HepG2 (cell line): Measurements from ENCODE around the gene AMIGO3. TPM values are rescaled to one million over a fixed set of nuclear protein-coding genes. Genes with fewer than 3 reads are reported as not detected.

Experiments
- ATAC-seq: fragments of 200-7000 bp; cut with Tn5 transposase; 3 replicates; pipeline ENCODE4 v1.9.1; 2020; ENCODE audit warnings: mild to moderate bottlenecking, moderate library complexity
- BruUV-seq: library from RNA; stranded (reverse); fragments of 400-500 nt; replicated peaks from 2 replicates; lab custom pipeline; 2021; lab: Mats Ljungman, UMichigan
- CTCF ChIA-PET: fragments of 300-600 bp; formaldehyde crosslinking; extraction: SDS; loops from one replicate; lab custom pipeline; 2021; ENCODE audit warnings: low total read pairs, inconsistent platforms, low intra/inter-chr PET ratio; lab: Yijun Ruan, JAX
- POLR2A ChIA-PET: fragments of 350-600 bp; sonication (Branson Sonifier 250); formaldehyde crosslinking; loops from one replicate; lab custom pipeline; 2020; ENCODE audit warnings: antibody characterized with exemption, inconsistent platforms; lab: Yijun Ruan, JAX
- DNase-seq: peaks from one replicate; pipeline ENCODE4 v3.0.0-alpha.2; 2015; ENCODE audit warnings: low spot score
- FAIRE-seq: peaks from 3 replicates; lab custom pipeline; 2011; peaks lifted over from hg19 to GRCh38; lab: Jason Lieb, UNC
- H2AFZ ChIP-seq: one replicate; pipeline ENCODE4 v1.6.1; 2011; ENCODE audit warnings: low read length, inconsistent platforms
- H3K27ac ChIP-seq: fragments of 300-600 bp; 3 replicates; pipeline ENCODE4 v1.8.0; 2011; ENCODE audit warnings: mixed run types, mild to moderate bottlenecking, mixed read lengths, low read length, inconsistent platforms; ENCODE audit not compliant: insufficient read depth; ENCODE audit errors: extremely low read length
- H3K27me3 ChIP-seq, 2 experiments: fragments of 200-600 bp in 1 of 2; 2 replicates in 1 of 2; 3 replicates in 1 of 2; pipeline versions ENCODE4 v1.6.0 to v1.8.0; 2011; ENCODE audit warnings: low read length in 2 of 2, mild to moderate bottlenecking in 2 of 2, moderate library complexity in 2 of 2, inconsistent platforms in 1 of 2; ENCODE audit not compliant: insufficient read depth in 2 of 2, control insufficient read depth in 1 of 2
- H3K36me3 ChIP-seq, 2 experiments: fragments of 200-600 bp in 1 of 2; replicated peaks in 1 of 2; 2 replicates in 1 of 2; 3 replicates in 1 of 2; pipeline versions ENCODE4 v1.5.1 to v1.8.0; 2011; ENCODE audit warnings: low read length in 2 of 2, inconsistent platforms in 1 of 2; ENCODE audit not compliant: insufficient read depth in 2 of 2, control insufficient read depth in 1 of 2
- H3K4me1 ChIP-seq: 2 replicates; pipeline ENCODE4 v1.5.1; 2012; ENCODE audit warnings: low read length, inconsistent platforms; ENCODE audit not compliant: insufficient read depth
- H3K4me2 ChIP-seq: 2 replicates; pipeline ENCODE4 v1.6.0; 2011; ENCODE audit warnings: low read depth, low read length, inconsistent platforms
- H3K4me3 ChIP-seq, 3 experiments: fragments of 200-600 bp in 1 of 3; sonication (generic), shearing (Covaris generic) in 1 of 3; replicated peaks in 1 of 3; 2 replicates each; pipeline ENCODE4 v1.5.1; 2011 to 2016; ENCODE audit warnings: low read length in 3 of 3, inconsistent platforms in 2 of 3, low read depth in 2 of 3, mild to moderate bottlenecking in 2 of 3, control low read depth in 1 of 3, mixed read lengths in 1 of 3; ENCODE audit not compliant: insufficient read depth in 1 of 3
- H3K79me2 ChIP-seq: one replicate; pipeline ENCODE4 v1.6.1; 2011; ENCODE audit warnings: low read length, inconsistent platforms; ENCODE audit not compliant: insufficient read depth
- H3K9ac ChIP-seq: 2 replicates; pipeline ENCODE4 v1.6.0; 2011; ENCODE audit warnings: mild to moderate bottlenecking, low read depth, low read length, inconsistent platforms; ENCODE audit not compliant: insufficient read depth
- H3K9me3 ChIP-seq: 2 replicates; pipeline ENCODE4 v1.5.1; 2012; ENCODE audit warnings: mild to moderate bottlenecking, low read length
- H4K20me1 ChIP-seq: 2 replicates; pipeline ENCODE4 v1.6.0; 2011; ENCODE audit warnings: inconsistent platforms, mild to moderate bottlenecking, low read length, moderate library complexity; ENCODE audit not compliant: insufficient read depth
- ATF2 ChIP-seq: sonication (generic); formaldehyde crosslinking; IDR thresholded peaks from 2 replicates; pipeline ENCODE4 v1.4.0; 2020; ENCODE audit warnings: missing genetic modification reagents
- FOXP1 ChIP-seq, 2 experiments: fragments of 450-650 bp in 1 of 2; IDR thresholded peaks; 2 replicates each; pipeline ENCODE4 v1.6.1; 2017 to 2018; ENCODE audit warnings: antibody characterized with exemption in 1 of 2
- HMG20A ChIP-seq: IDR thresholded peaks from 2 replicates; pipeline ENCODE4 v1.6.1; 2016; ENCODE audit warnings: borderline replicate concordance
- HNF1B ChIP-seq: sonication (generic); formaldehyde crosslinking; IDR thresholded peaks from 2 replicates; pipeline ENCODE4 v1.5.1; 2020; ENCODE audit warnings: mild to moderate bottlenecking, moderate library complexity, missing genetic modification reagents
- MBD4 ChIP-seq: IDR thresholded peaks from 2 replicates; pipeline ENCODE4 v1.6.1; 2012; ENCODE audit warnings: low read length, inconsistent platforms, borderline replicate concordance
- MYPOP ChIP-seq: sonication (generic); formaldehyde crosslinking; IDR thresholded peaks from 2 replicates; pipeline ENCODE4 v1.8.1; 2023; ENCODE audit warnings: mild to moderate bottlenecking, moderate library complexity, missing genetic modification reagents
- SP4 ChIP-seq: sonication (generic); formaldehyde crosslinking; IDR thresholded peaks from 2 replicates; pipeline ENCODE4 v1.8.1; 2023; ENCODE audit warnings: mild to moderate bottlenecking, missing genetic modification reagents
- USF2 ChIP-seq, 2 experiments: sonication (generic) in 1 of 2; formaldehyde crosslinking in 1 of 2; IDR thresholded peaks; 2 replicates each; pipeline versions ENCODE4 v1.5.1 to v1.6.1; 2011 to 2020; ENCODE audit warnings: borderline replicate concordance in 1 of 2, low read depth in 1 of 2, low read length in 1 of 2, mild to moderate bottlenecking in 1 of 2, missing genetic modification reagents in 1 of 2, moderate library complexity in 1 of 2
- XRCC5 ChIP-seq: fragments of 200-400 bp; formaldehyde crosslinking; optimal IDR thresholded peaks from 2 replicates; pipeline ENCODE3; 2017; ENCODE audit warnings: mild to moderate bottlenecking, low read length
- ZNF749 ChIP-seq: sonication (generic); formaldehyde crosslinking; IDR thresholded peaks from 2 replicates; pipeline ENCODE4 v1.8.0; 2022; ENCODE audit warnings: mild to moderate bottlenecking, missing genetic modification reagents, moderate library complexity, borderline replicate concordance
- WGBS: methylation state at CpG from one replicate; pipeline ENCODE4 v1.1.6; 2017; ENCODE audit warnings: low lambda C conversion rate; 5-methylcytosine and 5-hydroxymethylcytosine counted together
- in situ Hi-C: cut with HindIII; loops from 2 replicates; pipeline ENCODE4 v1.10.0; 2017; ENCODE audit warnings: low pct_unique_long_range_greater_than_20kb; ENCODE audit not compliant: extremely low pct_ligation_motif_present
- intact Hi-C: fragments of 100-400 bp; cut with micrococcal nuclease; formaldehyde crosslinking; loops from one replicate; pipeline ENCODE4 v1.10.0; 2022; ENCODE audit not compliant: unreplicated experiment
- polyA plus RNA-seq, 8 experiments: library from polyadenylated mRNA; depleted of rRNA in 3 of 8; stranded (reverse) in 7 of 8; unstranded in 1 of 8; fragments of >200 nt; fragmentation: Illumina TruSeq in 4 of 8; extraction: Trizol in 4 of 8; gene quantifications; 2 replicates each; pipeline versions ENCODE4 v1.2.1 to v1.2.3, GENCODE V29; 2011 to 2016; ENCODE audit warnings: low read depth in 4 of 8, missing spikeins in 1 of 8, mixed read lengths in 1 of 8; ENCODE audit not compliant: insufficient read depth in 1 of 8
- total RNA-seq, 5 experiments: library from RNA; depleted of rRNA; stranded (reverse); fragments of >200 nt; fragmentation: Illumina TruSeq; extraction: Trizol; gene quantifications; 2 replicates each; pipeline ENCODE4 v1.2.3, GENCODE V29; 2016; ENCODE audit warnings: low read depth in 1 of 5

Gene AMIGO3
- total and polyA plus RNA-seq, 2 of the 13 experiments (the other 11 are each of a cell fraction or from before 2014, with no cell fraction given) = 0.35 TPM; not detected in 1

- in situ Hi-C loops (loop anchor here (5.0 to 10.0 kb wide), 2 partner anchors 107 to 134 kb away; no protein-coding TSS in a partner anchor), intact Hi-C loops (loop anchor here (1.0 to 5.0 kb wide), 4 partner anchors 64 to 217 kb away; no protein-coding TSS in a partner anchor)
- 23% methylated on average over 10 of the region's 11 CpGs for WGBS
- H3K9ac ChIP-seq = no peak overlapping the region; the same call in 1 of the 2 replicates
- peak overlapping the region; percentile 68 for H3K4me2 ChIP-seq
- no peaks in the 10 kb centered on the region for H3K9me3 ChIP-seq
- H4K20me1 ChIP-seq = no peaks in the 10 kb centered on the region
- ChIA-PET POLR2A (interaction anchor here (0.6 to 3.3 kb wide), 10 partner anchors 17 to 954 kb away, joined by 3 to 98 read pairs (median 4); partner anchors contain the start of genes DAG1, MST1, RNF123 and USP4), CTCF (interaction anchor here (1.2 to 2.7 kb wide), 3 partner anchors 105 to 217 kb away, joined by 5 to 31 read pairs (median 10); no protein-coding TSS in a partner anchor)
- H2AFZ ChIP-seq = no peak overlapping the region
- peak; percentile 76 for DNase-seq
- no TSS peak for BruUV-seq
- ATAC-seq = peak; percentile 18
- H3K27me3 ChIP-seq = no peaks in the 10 kb centered on the region
- peak overlapping the region; percentile 57 for H3K27ac ChIP-seq
- H3K79me2 ChIP-seq = peaks cover 17% of the 10 kb centered on the region
- peaks cover 86% of the 10 kb centered on the region for H3K4me1 ChIP-seq
- peak overlapping the region in 1 of 3 experiments; percentile 32; a peak in 1 of 6 replicates for H3K4me3 ChIP-seq
- H3K36me3 ChIP-seq = peaks cover 4 to 10% of the 10 kb centered on the region in 2 experiments; a peak in 4 of 5 replicates
- FAIRE-seq = peak; percentile 92
- TF ChIP-seq HMG20A = peak; percentile 63
- TF ChIP-seq XRCC5 = peak; percentile 39
- TF ChIP-seq ATF2 (CRISPR knock-in tag) = no peak; the same call in 1 of the 2 replicates
- peak; percentile 30; the same call in 1 of the 2 replicates for TF ChIP-seq MYPOP (CRISPR knock-in tag)
- TF ChIP-seq MBD4 = no peak
- TF ChIP-seq USF2 (IDR thresholded peaks at IDR 0.05; ENCODE audit: low read depth, low read length) = no peak
- TF ChIP-seq USF2 (CRISPR knock-in tag; IDR thresholded peaks at IDR 0.05; ENCODE audit: borderline replicate concordance) = peak; percentile 24; the same call in 1 of the 2 replicates
- peak; percentile 41; the same call in 1 of the 2 replicates for TF ChIP-seq HNF1B (CRISPR knock-in tag)
- peak; percentile 22; the same call in 1 of the 2 replicates for TF ChIP-seq SP4
- no peak for TF ChIP-seq ZNF749 (CRISPR knock-in tag)
- TF ChIP-seq FOXP1 (IDR thresholded peaks at IDR 0.05) = no peak
- TF ChIP-seq FOXP1 (CRISPR knock-in tag; IDR thresholded peaks at IDR 0.05) = peak; percentile 90
Measured at GRCh38 chr3:49671291-49672288, 47.9 kb downstream of the AMIGO3 start.
